Liver (tissue), 9 donors: ENCODE results near the gene MED4. TPM values are rescaled to one million over a fixed set of nuclear protein-coding genes. Genes with fewer than 3 reads are reported as not detected.

Experiments used
- DNase-seq: peaks from one replicate; pipeline ENCODE4 v3.0.0-alpha.2; 2017; ENCODE audit warnings: low spot score
- H3K27ac ChIP-seq, 2 donors: one replicate each; pipeline ENCODE4 v1.7.0; 2013; ENCODE audit warnings: inconsistent platforms in 2 of 2, low read length in 2 of 2, control low read depth in 1 of 2, low read depth in 1 of 2, mild to moderate bottlenecking in 1 of 2
- H3K27me3 ChIP-seq, 4 donors: one replicate each; pipeline versions ENCODE4 v1.6.1 to v1.7.0; 2013; ENCODE audit warnings: low read length in 3 of 4, inconsistent platforms in 1 of 4, mild to moderate bottlenecking in 1 of 4, moderate library complexity in 1 of 4; ENCODE audit not compliant: control insufficient read depth in 4 of 4, insufficient read depth in 4 of 4
- H3K36me3 ChIP-seq, 4 donors: one replicate each; pipeline versions ENCODE4 v1.6.1 to v1.7.0; 2013; ENCODE audit warnings: low read length in 3 of 4, mild to moderate bottlenecking in 3 of 4, low read depth in 1 of 4, moderate library complexity in 1 of 4; ENCODE audit not compliant: control insufficient read depth in 4 of 4, insufficient read depth in 3 of 4
- H3K4me1 ChIP-seq, 4 donors: one replicate each; pipeline versions ENCODE4 v1.6.1 to v1.7.0; 2013; ENCODE audit warnings: low read length in 3 of 4, mild to moderate bottlenecking in 3 of 4, moderate library complexity in 1 of 4; ENCODE audit not compliant: control insufficient read depth in 4 of 4, insufficient read depth in 4 of 4
- H3K4me3 ChIP-seq, 3 donors: one replicate each; pipeline versions ENCODE4 v1.6.1 to v1.7.0; 2013; ENCODE audit warnings: low read length in 3 of 3, control low read depth in 1 of 3, low read depth in 1 of 3, mild to moderate bottlenecking in 1 of 3
- H3K9ac ChIP-seq, 2 donors: one replicate each; pipeline ENCODE4 v1.7.0; 2013; ENCODE audit warnings: low read length in 2 of 2, mild to moderate bottlenecking in 2 of 2, moderate library complexity in 2 of 2, control low read depth in 1 of 2, low read depth in 1 of 2
- H3K9me3 ChIP-seq, 4 donors: one replicate each; pipeline versions ENCODE4 v1.6.1 to v1.7.0; 2013; ENCODE audit warnings: low read length in 3 of 4; ENCODE audit not compliant: control insufficient read depth in 4 of 4
- EGR1 ChIP-seq, 2 donors: IDR thresholded peaks; 2 replicates each; pipeline ENCODE4 v1.6.1; 2016 to 2018; ENCODE audit warnings: antibody characterized with exemption in 2 of 2, low read depth in 2 of 2
- FOXA1 ChIP-seq: IDR thresholded peaks from 2 replicates; pipeline ENCODE4 v1.6.1; 2016; ENCODE audit warnings: antibody characterized with exemption
- FOXA2 ChIP-seq: IDR thresholded peaks from 2 replicates; pipeline ENCODE4 v1.6.1; 2016; ENCODE audit warnings: antibody characterized with exemption
- GABPA ChIP-seq, 2 donors: IDR thresholded peaks in 1 of 2; conservative IDR thresholded peaks in 1 of 2; 2 replicates each; pipeline ENCODE4 v1.6.1; 2016; ENCODE audit warnings: antibody characterized with exemption in 2 of 2, mild to moderate bottlenecking in 1 of 2, moderate library complexity in 1 of 2
- HNF4A ChIP-seq, 2 donors: conservative IDR thresholded peaks; 2 replicates each; pipeline ENCODE4 v1.6.1; 2016; ENCODE audit warnings: antibody characterized with exemption in 2 of 2, mild to moderate bottlenecking in 2 of 2
- HNF4G ChIP-seq: IDR thresholded peaks from 2 replicates; pipeline ENCODE4 v1.6.1; 2016; ENCODE audit warnings: antibody characterized with exemption
- JUND ChIP-seq, 2 donors: IDR thresholded peaks; 2 replicates each; pipeline ENCODE4 v1.6.1; 2016; ENCODE audit warnings: antibody characterized with exemption in 2 of 2
- NR2F2 ChIP-seq: IDR thresholded peaks from 2 replicates; pipeline ENCODE4 v1.6.1; 2016; ENCODE audit warnings: antibody characterized with exemption
- RAD21 ChIP-seq, 2 donors: IDR thresholded peaks; 2 replicates each; pipeline ENCODE4 v1.6.1; 2016; ENCODE audit warnings: antibody characterized with exemption in 2 of 2, mild to moderate bottlenecking in 2 of 2
- RXRA ChIP-seq, 2 donors: IDR thresholded peaks; 2 replicates each; pipeline ENCODE4 v1.6.1; 2017 to 2018; ENCODE audit warnings: antibody characterized with exemption in 2 of 2, mild to moderate bottlenecking in 1 of 2
- SP1 ChIP-seq: IDR thresholded peaks from 2 replicates; pipeline ENCODE4 v1.6.1; 2018; ENCODE audit warnings: antibody characterized with exemption, mild to moderate bottlenecking
- TAF1 ChIP-seq: conservative IDR thresholded peaks from 2 replicates; pipeline ENCODE4 v1.6.1; 2016; ENCODE audit warnings: antibody characterized with exemption, mild to moderate bottlenecking
- YY1 ChIP-seq: IDR thresholded peaks from 2 replicates; pipeline ENCODE4 v1.6.1; 2016; ENCODE audit warnings: antibody characterized with exemption, mild to moderate bottlenecking
- WGBS: extraction: QIAGEN DNeasy Blood & Tissue Kit; methylation state at CpG from one replicate; pipeline ENCODE4 v1.1.7; 2013; 5-methylcytosine and 5-hydroxymethylcytosine counted together
- polyA plus RNA-seq, 2 donors: library from polyadenylated mRNA; stranded (reverse) in 1 of 2; unstranded in 1 of 2; fragments of 200-250 nt in 1 of 2; fragments of >200 nt in 1 of 2; fragmentation: Nextera tagmentation in 1 of 2; extraction: Ambion mirVana in 1 of 2; gene quantifications; one replicate each; pipeline versions ENCODE4 v1.2.1 to v1.2.3, GENCODE V29; 2013 to 2015
- total RNA-seq, 2 donors: library from RNA; depleted of rRNA; stranded (reverse); fragments of >200 nt; gene quantifications; one replicate each; pipeline ENCODE4 v1.2.3, GENCODE V29; 2014
- TF ChIP-seq, protein P1 (sequence below): IDR thresholded peaks from 2 replicates; pipeline ENCODE4 v1.6.1; 2016; ENCODE audit warnings: antibody characterized with exemption
- TF ChIP-seq, protein P2 (sequence below): IDR thresholded peaks from 2 replicates; pipeline ENCODE4 v1.6.1; 2016; ENCODE audit warnings: antibody characterized with exemption, mild to moderate bottlenecking
- TF ChIP-seq, protein P3 (sequence below): IDR thresholded peaks from 2 replicates; pipeline ENCODE4 v1.6.1; 2016; ENCODE audit warnings: antibody characterized with exemption
- TF ChIP-seq, protein P4 (sequence below): IDR thresholded peaks from 2 replicates; pipeline ENCODE4 v1.6.1; 2016; ENCODE audit warnings: antibody characterized with exemption
- TF ChIP-seq, protein P5 (sequence below): fragments of 150-350 bp; IDR thresholded peaks from 2 replicates; pipeline ENCODE4 v1.5.1; 2017; ENCODE audit warnings: improper control_type of control experiment, low read depth, low read length; ENCODE audit not compliant: missing input control
- donor health status: healthy.
- donor health status: healthy.
- donor health status: healthy.
- donor health status: healthy.
- donor health status: healthy.

Gene MED4, protein sequence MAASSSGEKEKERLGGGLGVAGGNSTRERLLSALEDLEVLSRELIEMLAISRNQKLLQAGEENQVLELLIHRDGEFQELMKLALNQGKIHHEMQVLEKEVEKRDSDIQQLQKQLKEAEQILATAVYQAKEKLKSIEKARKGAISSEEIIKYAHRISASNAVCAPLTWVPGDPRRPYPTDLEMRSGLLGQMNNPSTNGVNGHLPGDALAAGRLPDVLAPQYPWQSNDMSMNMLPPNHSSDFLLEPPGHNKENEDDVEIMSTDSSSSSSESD
- total RNA-seq, result 10 to 100 TPM; 18.2 to 22.8 TPM
- 10 to 100 TPM; 22.3 to 32.4 TPM for polyA plus RNA-seq

DNA sequence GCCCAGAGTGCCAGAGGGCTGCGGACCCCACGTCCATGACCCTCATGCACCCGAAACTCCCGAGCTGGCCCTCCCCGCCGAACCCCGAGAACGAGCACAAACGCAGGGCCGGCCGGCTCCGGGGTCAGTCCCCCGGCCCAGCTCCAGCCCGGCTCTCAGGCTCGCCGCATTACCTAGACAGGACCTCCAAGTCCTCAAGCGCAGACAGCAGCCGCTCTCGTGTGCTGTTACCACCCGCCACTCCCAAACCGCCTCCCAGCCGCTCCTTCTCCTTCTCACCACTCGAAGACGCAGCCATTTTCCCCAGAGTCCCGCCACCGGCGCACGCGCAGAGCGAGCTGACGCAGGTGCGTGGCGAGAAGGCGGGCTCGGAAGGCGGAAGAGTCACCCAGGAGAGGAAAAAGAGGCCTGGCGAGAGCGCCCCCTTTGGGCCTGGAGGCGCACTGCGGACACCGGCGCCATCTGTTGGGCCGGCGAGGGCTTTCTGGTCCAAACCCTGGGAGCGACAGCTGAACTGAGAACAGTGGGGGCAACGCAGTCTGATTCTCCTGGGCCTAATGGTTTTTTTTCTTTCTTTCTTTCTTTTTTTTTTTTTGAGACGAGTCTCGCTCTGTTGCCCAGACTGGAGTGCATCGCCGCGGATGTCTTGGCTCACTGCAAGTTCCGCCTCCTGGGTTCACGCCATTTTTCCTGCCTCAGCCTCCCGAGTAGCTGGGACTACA, at the start of gene MED4:
TSS of gene MED4 (minus strand) at position 324 of the 722 bp plus-strand sequence. CDS start at position 298, 26 bp downstream.
- TF ChIP-seq NR2F2 (no peak), RXRA (IDR thresholded peaks at IDR 0.05) (peak; percentile 46 to 49), TAF1 (no peak), GABPA (IDR thresholded peaks at IDR 0.05 in 1 of 2, conservative IDR thresholded peaks at IDR 0.05 in 1 of 2) (peak; percentile 60 to 94), YY1 (peak; percentile 99), FOXA1 (peak; percentile 58), HNF4G (no peak), FOXA2 (no peak), JUND (IDR thresholded peaks at IDR 0.05) (no peak), SP1 (peak; percentile 42), RAD21 (IDR thresholded peaks at IDR 0.05) (peak; percentile 70 to 83), HNF4A (conservative IDR thresholded peaks at IDR 0.05) (no peak), EGR1 (IDR thresholded peaks at IDR 0.05; ENCODE audit: low read depth in 2 of 2) (peak in 1 of 2 donors; percentile 68)
- TF ChIP-seq, protein P1, sequence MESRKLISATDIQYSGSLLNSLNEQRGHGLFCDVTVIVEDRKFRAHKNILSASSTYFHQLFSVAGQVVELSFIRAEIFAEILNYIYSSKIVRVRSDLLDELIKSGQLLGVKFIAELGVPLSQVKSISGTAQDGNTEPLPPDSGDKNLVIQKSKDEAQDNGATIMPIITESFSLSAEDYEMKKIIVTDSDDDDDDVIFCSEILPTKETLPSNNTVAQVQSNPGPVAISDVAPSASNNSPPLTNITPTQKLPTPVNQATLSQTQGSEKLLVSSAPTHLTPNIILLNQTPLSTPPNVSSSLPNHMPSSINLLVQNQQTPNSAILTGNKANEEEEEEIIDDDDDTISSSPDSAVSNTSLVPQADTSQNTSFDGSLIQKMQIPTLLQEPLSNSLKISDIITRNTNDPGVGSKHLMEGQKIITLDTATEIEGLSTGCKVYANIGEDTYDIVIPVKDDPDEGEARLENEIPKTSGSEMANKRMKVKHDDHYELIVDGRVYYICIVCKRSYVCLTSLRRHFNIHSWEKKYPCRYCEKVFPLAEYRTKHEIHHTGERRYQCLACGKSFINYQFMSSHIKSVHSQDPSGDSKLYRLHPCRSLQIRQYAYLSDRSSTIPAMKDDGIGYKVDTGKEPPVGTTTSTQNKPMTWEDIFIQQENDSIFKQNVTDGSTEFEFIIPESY, result peak; percentile 93
- TF ChIP-seq, protein P2, sequence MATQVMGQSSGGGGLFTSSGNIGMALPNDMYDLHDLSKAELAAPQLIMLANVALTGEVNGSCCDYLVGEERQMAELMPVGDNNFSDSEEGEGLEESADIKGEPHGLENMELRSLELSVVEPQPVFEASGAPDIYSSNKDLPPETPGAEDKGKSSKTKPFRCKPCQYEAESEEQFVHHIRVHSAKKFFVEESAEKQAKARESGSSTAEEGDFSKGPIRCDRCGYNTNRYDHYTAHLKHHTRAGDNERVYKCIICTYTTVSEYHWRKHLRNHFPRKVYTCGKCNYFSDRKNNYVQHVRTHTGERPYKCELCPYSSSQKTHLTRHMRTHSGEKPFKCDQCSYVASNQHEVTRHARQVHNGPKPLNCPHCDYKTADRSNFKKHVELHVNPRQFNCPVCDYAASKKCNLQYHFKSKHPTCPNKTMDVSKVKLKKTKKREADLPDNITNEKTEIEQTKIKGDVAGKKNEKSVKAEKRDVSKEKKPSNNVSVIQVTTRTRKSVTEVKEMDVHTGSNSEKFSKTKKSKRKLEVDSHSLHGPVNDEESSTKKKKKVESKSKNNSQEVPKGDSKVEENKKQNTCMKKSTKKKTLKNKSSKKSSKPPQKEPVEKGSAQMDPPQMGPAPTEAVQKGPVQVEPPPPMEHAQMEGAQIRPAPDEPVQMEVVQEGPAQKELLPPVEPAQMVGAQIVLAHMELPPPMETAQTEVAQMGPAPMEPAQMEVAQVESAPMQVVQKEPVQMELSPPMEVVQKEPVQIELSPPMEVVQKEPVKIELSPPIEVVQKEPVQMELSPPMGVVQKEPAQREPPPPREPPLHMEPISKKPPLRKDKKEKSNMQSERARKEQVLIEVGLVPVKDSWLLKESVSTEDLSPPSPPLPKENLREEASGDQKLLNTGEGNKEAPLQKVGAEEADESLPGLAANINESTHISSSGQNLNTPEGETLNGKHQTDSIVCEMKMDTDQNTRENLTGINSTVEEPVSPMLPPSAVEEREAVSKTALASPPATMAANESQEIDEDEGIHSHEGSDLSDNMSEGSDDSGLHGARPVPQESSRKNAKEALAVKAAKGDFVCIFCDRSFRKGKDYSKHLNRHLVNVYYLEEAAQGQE, result peak; percentile 45
- TF ChIP-seq, protein P3, sequence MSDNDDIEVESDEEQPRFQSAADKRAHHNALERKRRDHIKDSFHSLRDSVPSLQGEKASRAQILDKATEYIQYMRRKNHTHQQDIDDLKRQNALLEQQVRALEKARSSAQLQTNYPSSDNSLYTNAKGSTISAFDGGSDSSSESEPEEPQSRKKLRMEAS, result peak; percentile 52
- TF ChIP-seq, protein P4, sequence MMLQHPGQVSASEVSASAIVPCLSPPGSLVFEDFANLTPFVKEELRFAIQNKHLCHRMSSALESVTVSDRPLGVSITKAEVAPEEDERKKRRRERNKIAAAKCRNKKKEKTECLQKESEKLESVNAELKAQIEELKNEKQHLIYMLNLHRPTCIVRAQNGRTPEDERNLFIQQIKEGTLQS, result no peak
- TF ChIP-seq, protein P5, sequence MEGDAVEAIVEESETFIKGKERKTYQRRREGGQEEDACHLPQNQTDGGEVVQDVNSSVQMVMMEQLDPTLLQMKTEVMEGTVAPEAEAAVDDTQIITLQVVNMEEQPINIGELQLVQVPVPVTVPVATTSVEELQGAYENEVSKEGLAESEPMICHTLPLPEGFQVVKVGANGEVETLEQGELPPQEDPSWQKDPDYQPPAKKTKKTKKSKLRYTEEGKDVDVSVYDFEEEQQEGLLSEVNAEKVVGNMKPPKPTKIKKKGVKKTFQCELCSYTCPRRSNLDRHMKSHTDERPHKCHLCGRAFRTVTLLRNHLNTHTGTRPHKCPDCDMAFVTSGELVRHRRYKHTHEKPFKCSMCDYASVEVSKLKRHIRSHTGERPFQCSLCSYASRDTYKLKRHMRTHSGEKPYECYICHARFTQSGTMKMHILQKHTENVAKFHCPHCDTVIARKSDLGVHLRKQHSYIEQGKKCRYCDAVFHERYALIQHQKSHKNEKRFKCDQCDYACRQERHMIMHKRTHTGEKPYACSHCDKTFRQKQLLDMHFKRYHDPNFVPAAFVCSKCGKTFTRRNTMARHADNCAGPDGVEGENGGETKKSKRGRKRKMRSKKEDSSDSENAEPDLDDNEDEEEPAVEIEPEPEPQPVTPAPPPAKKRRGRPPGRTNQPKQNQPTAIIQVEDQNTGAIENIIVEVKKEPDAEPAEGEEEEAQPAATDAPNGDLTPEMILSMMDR, result peak; percentile 98
- H3K36me3 ChIP-seq, result no peaks in the 10 kb centered on the region
- peak within 1 kb of the TSS; percentile 88 for H3K9ac ChIP-seq
- peak; percentile 98 for DNase-seq
- no peaks in the 10 kb centered on the region for H3K27me3 ChIP-seq
- no peaks in the 10 kb centered on the region for H3K9me3 ChIP-seq
- WGBS, result 12% methylated on average over 54 of the region's 54 CpGs
- H3K4me3 ChIP-seq, result peak within 1 kb of the TSS; percentile 77 to 98 (median 97)
- H3K4me1 ChIP-seq, result peaks cover 6 to 44% (median 26%) of the 10 kb centered on the region in 4 donors
- peak within 1 kb of the TSS; percentile 62 to 65 for H3K27ac ChIP-seq
